Left lung (tissue), 10 donors: ENCODE data around the gene APOBR. TPM values are rescaled to one million over a fixed set of nuclear protein-coding genes. Genes with fewer than 3 reads are reported as not detected.

Experiments
- ATAC-seq: fragments of 200-7000 bp; cut with Tn5 transposase; one replicate; pipeline ENCODE4 v1.9.1; 2020; ENCODE audit warnings: moderate library complexity
- DNase-seq, 4 donors: peaks; one replicate each; pipeline ENCODE4 v3.0.0-alpha.2; 2013 to 2020
- H3K27ac ChIP-seq, 2 donors: fragments of 200-600 bp; sonication (generic) in 1 of 2; one replicate each; pipeline versions ENCODE4 v1.5.0 to v1.8.0; 2020 to 2021
- H3K27me3 ChIP-seq, 2 donors: fragments of 200-600 bp; sonication (generic) in 1 of 2; one replicate each; pipeline versions ENCODE4 v1.5.0 to v1.8.0; 2020 to 2021
- H3K36me3 ChIP-seq, 2 donors: fragments of 200-600 bp; sonication (generic) in 1 of 2; one replicate each; pipeline versions ENCODE4 v1.5.0 to v1.8.0; 2020 to 2021
- H3K4me1 ChIP-seq, 2 donors: fragments of 200-600 bp; one replicate each; pipeline ENCODE4 v1.8.0; 2021
- H3K4me3 ChIP-seq, 2 donors: fragments of 200-600 bp; sonication (generic) in 1 of 2; one replicate each; pipeline versions ENCODE4 v1.5.0 to v1.8.0; 2020 to 2021; ENCODE audit warnings: mild to moderate bottlenecking in 1 of 2
- H3K9me3 ChIP-seq, 2 donors: fragments of 200-600 bp; sonication (generic) in 1 of 2; one replicate each; pipeline versions ENCODE4 v1.5.0 to v1.8.0; 2020 to 2021
- CTCF ChIP-seq, 2 donors: fragments of 200-600 bp; sonication (generic) in 1 of 2; IDR thresholded peaks; one replicate each; pipeline versions ENCODE4 v1.5.0 to v1.8.0; 2021; ENCODE audit warnings: antibody characterized with exemption in 2 of 2
- intact Hi-C, 2 donors: fragments of 100-400 bp; cut with DNase I; formaldehyde crosslinking; loops; one replicate each; pipeline versions ENCODE4 v1.11.2 to v1.14.2; 2022
- polyA plus RNA-seq, 6 donors: library from polyadenylated mRNA; unstranded; fragments of 120-200 nt; gene quantifications; one replicate each; pipeline ENCODE4 v1.2.1, GENCODE V29; 2013; ENCODE audit not compliant: insufficient read length in 6 of 6
- total RNA-seq, 2 donors: library from RNA; stranded (reverse); fragmentation: NEBNext Ultra II Directional; extraction: Animal tissue kit (Norgen Biotek cat#: 25700); gene quantifications; one replicate each; pipeline ENCODE4 v1.2.1, GENCODE V29; 2021
- donor health status: DM: no; HTN: yes; CAD: no.
- donor health status: DM: no; HTN: no; CAD: no.

APOBR gene
- total and polyA plus RNA-seq, 8 donors, result 1.0 to 22.9 (median 1.5) TPM

GRCh38 chr16:28511801-28512789 is 17.7 kb downstream of the APOBR start:
- no peak overlapping the region for H3K27ac ChIP-seq
- TF ChIP-seq CTCF (IDR thresholded peaks at IDR 0.05), result no peak
- H3K4me1 ChIP-seq, result peaks cover 0 to 13% of the 10 kb centered on the region in 2 donors
- peaks cover 0 to 4% of the 10 kb centered on the region in 2 donors for H3K36me3 ChIP-seq
- intact Hi-C loops, result no loop called here
- no peaks in the 10 kb centered on the region for H3K27me3 ChIP-seq
- DNase-seq (no peak), ATAC-seq (no peak)
- H3K9me3 ChIP-seq, result no peaks in the 10 kb centered on the region
- H3K4me3 ChIP-seq, result no peak overlapping the region

DNA sequence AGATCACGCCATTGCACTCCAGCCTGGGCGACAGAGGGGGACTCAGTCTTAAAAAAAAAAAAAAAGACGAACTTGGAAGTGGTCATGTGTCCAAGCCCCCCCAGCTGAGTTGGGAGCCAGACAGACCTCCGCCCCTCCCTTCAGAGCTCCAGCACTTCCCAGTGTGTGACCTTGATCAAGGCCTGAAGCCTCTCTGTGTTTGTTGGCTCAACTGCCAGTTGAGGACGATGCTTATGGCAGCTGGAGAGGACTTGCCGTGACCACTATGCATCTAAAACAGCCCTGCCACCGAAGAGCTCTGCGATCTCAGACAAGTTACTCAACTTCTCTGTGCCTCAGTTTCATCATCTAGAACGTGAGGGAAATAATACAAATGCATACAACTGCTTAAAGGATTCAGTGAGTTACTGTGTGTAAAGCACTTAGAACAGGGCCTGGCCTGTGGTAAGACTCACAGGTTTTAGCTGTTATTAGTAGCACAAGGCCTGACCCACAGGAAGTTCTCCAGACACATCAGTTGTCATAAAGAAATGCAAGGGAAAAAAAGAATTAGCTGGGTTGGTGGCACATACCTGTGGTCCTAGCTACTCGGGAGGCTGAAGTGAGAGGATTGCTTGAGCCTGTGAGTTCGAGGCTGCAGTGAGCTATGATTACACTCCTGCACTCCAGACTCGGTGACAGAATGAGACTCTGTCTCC is 19.2 kb downstream of the APOBR start:
- no peaks in the 10 kb centered on the region for H3K9me3 ChIP-seq
- H3K27ac ChIP-seq, result no peak overlapping the region
- ATAC-seq (no peak), DNase-seq (no peak)
- no peak overlapping the region for H3K4me3 ChIP-seq
- H3K36me3 ChIP-seq, result peaks cover 0 to 4% of the 10 kb centered on the region in 2 donors
- no peaks in the 10 kb centered on the region for H3K27me3 ChIP-seq
- TF ChIP-seq CTCF (IDR thresholded peaks at IDR 0.05), result no peak
- H3K4me1 ChIP-seq, result peaks cover 0 to 6% of the 10 kb centered on the region in 2 donors
- intact Hi-C loops, result no loop called here

DNA sequence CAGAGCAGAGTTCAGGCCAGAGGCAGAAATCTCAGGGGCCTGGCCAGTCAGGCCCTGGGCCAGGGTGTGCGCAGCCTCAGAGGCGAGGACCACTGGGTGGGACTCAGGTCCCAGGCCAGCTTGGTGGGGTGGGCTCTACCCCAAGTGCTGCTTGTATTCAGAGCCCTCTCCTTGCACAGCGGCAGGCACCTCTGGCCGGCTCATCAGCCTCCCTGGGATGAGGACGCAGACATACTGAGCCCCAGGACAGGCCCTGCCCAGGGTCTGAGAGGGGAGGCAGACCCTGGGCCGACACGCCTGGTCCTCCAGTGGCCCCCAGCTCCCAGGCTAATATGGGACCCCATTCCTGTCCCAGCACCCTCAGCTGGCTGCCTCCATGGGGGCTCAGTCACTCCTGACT is 19.8 kb downstream of the APOBR start:
- H3K36me3 ChIP-seq, result peaks cover 0 to 4% of the 10 kb centered on the region in 2 donors
- no peaks in the 10 kb centered on the region for H3K9me3 ChIP-seq
- peaks cover 0 to 6% of the 10 kb centered on the region in 2 donors for H3K4me1 ChIP-seq
- ATAC-seq (no peak), DNase-seq (no peak)
- TF ChIP-seq CTCF (IDR thresholded peaks at IDR 0.05), result no peak
- no peak overlapping the region for H3K4me3 ChIP-seq
- no peaks in the 10 kb centered on the region for H3K27me3 ChIP-seq
- no peak overlapping the region for H3K27ac ChIP-seq
- intact Hi-C loops, result no loop called here

DNA sequence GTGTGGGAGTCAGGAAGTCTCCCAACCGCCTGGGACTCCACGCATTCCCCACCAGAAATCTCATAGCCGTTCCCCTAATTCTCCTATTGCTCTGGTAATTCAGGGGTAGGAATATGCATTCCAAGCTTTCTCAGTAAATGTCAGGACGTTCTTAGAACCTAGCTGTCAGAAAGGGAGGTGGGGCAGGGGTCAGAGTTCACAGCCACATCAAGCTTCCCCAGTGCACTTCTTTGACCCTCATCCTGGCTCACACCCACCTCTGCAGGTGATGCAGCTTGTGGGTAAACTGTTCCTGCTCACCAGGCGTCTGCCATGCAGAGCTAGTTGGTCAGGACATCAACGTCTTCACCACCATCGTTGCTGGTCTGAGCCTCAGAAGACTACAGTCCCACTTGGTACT is 26.2 kb downstream of the APOBR start:
- Histone ChIP-seq H3K9me3 (no peaks in the 10 kb centered on the region), H3K4me1 (peaks cover 0 to 4% of the 10 kb centered on the region in 2 donors), H3K4me3 (no peak overlapping the region), H3K27me3 (no peaks in the 10 kb centered on the region), H3K27ac (no peak overlapping the region), H3K36me3 (no peaks in the 10 kb centered on the region)
- no peak for DNase-seq
- no peak for TF ChIP-seq CTCF (IDR thresholded peaks at IDR 0.05)
- ATAC-seq, result no peak
- intact Hi-C loops, result no loop called here

- no peaks in the 10 kb centered on the region for H3K36me3 ChIP-seq
- no peaks in the 10 kb centered on the region for H3K9me3 ChIP-seq
- ATAC-seq (no peak), DNase-seq (no peak)
- peaks cover 0 to 4% of the 10 kb centered on the region in 2 donors for H3K4me1 ChIP-seq
- TF ChIP-seq CTCF (IDR thresholded peaks at IDR 0.05), result no peak
- intact Hi-C loops, result no loop called here
- no peak overlapping the region for H3K4me3 ChIP-seq
- H3K27ac ChIP-seq, result no peak overlapping the region
- H3K27me3 ChIP-seq, result no peaks in the 10 kb centered on the region
Measured at GRCh38 chr16:28521436-28521835, 27.0 kb downstream of the APOBR start.
